Activated CD8-positive, alpha-beta T cell treated with anti-CD3 and anti-CD28 coated beads for 36 hours (primary cell): Measurements from ENCODE around the gene TNIP2. TPM values are rescaled to one million over a fixed set of nuclear protein-coding genes. Genes with fewer than 3 reads are reported as not detected.

Experiments
- ATAC-seq: fragments of 200-7000 bp; cut with Tn5 transposase; one replicate; pipeline ENCODE4 v1.10.0; 2021; ENCODE audit warnings: mild to moderate bottlenecking, moderate library complexity
- CTCF ChIA-PET: fragments of 350-600 bp; sonication (Branson Sonifier 250); formaldehyde crosslinking; loops from one replicate; lab custom pipeline; 2021; ENCODE audit warnings: antibody characterized with exemption; lab: Charles Lee
- POLR2A ChIA-PET: fragments of 350-600 bp; sonication (Branson Sonifier 250); formaldehyde crosslinking; loops from one replicate; lab custom pipeline; 2021; ENCODE audit warnings: antibody characterized with exemption; lab: Charles Lee
- DNase-seq: peaks from one replicate; pipeline ENCODE4 v3.0.0-alpha.2; 2020
- H3K27ac Mint-ChIP-seq: one replicate; pipeline ENCODE4 v1.8.0; 2021; ENCODE audit warnings: mild to moderate bottlenecking, mixed read lengths
- H3K27me3 Mint-ChIP-seq: one replicate; pipeline ENCODE4 v1.8.0; 2021; ENCODE audit warnings: mixed read lengths
- H3K36me3 Mint-ChIP-seq: one replicate; pipeline ENCODE4 v1.8.0; 2021; ENCODE audit warnings: low read depth, mixed read lengths
- H3K4me1 Mint-ChIP-seq: one replicate; pipeline ENCODE4 v1.8.0; 2021; ENCODE audit warnings: low read depth, mixed read lengths
- H3K4me3 Mint-ChIP-seq: one replicate; pipeline ENCODE4 v1.8.0; 2021; ENCODE audit warnings: mild to moderate bottlenecking, moderate library complexity, mixed read lengths
- H3K9me3 Mint-ChIP-seq: one replicate; pipeline ENCODE4 v1.8.0; 2021; ENCODE audit warnings: mixed read lengths
- CTCF ChIP-seq: fragments of 200-600 bp; IDR thresholded peaks from one replicate; pipeline ENCODE4 v1.8.0; 2022; ENCODE audit warnings: antibody characterized with exemption, mild to moderate bottlenecking
- intact Hi-C: fragments of 100-400 bp; cut with micrococcal nuclease; formaldehyde crosslinking; loops from one replicate; pipeline ENCODE4 v1.10.0; 2022
- total RNA-seq, 2 experiments: library from RNA; stranded (reverse); gene quantifications; one replicate each; pipeline ENCODE4 v1.2.3, GENCODE V29; 2021

TNIP2 gene
- total RNA-seq, 2 experiments from 2014 or later, result 46.1 to 48.1 TPM

GRCh38 chr4:2762048-2762447 lies 5.9 kb upstream of the TNIP2 start:
- ChIA-PET POLR2A (interaction anchor here (0.8 to 2.1 kb wide), 3 partner anchors 11 to 174 kb away, joined by 3 to 9 read pairs (median 4); no protein-coding TSS in a partner anchor), CTCF (interaction anchor here (1.0 to 3.5 kb wide), 4 partner anchors 24 to 192 kb away, joined by 3 to 16 read pairs (median 6); no protein-coding TSS in a partner anchor)
- intact Hi-C loops, result no loop called here
- Mint-ChIP-seq H3K4me1 (peaks cover 8% of the 10 kb centered on the region), H3K36me3 (no peaks in the 10 kb centered on the region), H3K27me3 (no peaks in the 10 kb centered on the region), H3K4me3 (no peak overlapping the region), H3K27ac (no peak overlapping the region), H3K9me3 (no peaks in the 10 kb centered on the region)
- TF ChIP-seq CTCF, result no peak
- ATAC-seq (no peak), DNase-seq (no peak)

GRCh38 chr4:2761035-2761923 lies 5.1 kb upstream of the TNIP2 start:
- H3K4me1 Mint-ChIP-seq, result peaks cover 12% of the 10 kb centered on the region
- no peaks in the 10 kb centered on the region for H3K27me3 Mint-ChIP-seq
- ChIA-PET POLR2A (interaction anchor here (1.7 to 2.1 kb wide), 2 partner anchors 12 to 175 kb away, joined by 4 to 9 read pairs; no protein-coding TSS in a partner anchor), CTCF (interaction anchor here (1.0 to 3.5 kb wide), 3 partner anchors 24 to 193 kb away, joined by 3 to 16 read pairs (median 3); no protein-coding TSS in a partner anchor)
- intact Hi-C loops, result no loop called here
- no peaks in the 10 kb centered on the region for H3K9me3 Mint-ChIP-seq
- H3K36me3 Mint-ChIP-seq, result no peaks in the 10 kb centered on the region
- TF ChIP-seq CTCF, result no peak
- no peak for ATAC-seq
- DNase-seq, result peak; percentile 59
- H3K27ac Mint-ChIP-seq, result no peak overlapping the region
- H3K4me3 Mint-ChIP-seq, result no peak overlapping the region

GRCh38 chr4:2757426-2757825 lies 1.3 kb upstream of the TNIP2 start:
- ChIA-PET CTCF (interaction anchor here (1.4 kb wide), 1 partner anchor 44 kb away, joined by 3 read pairs; no protein-coding TSS in a partner anchor), POLR2A (interaction anchor here (1.8 kb wide), 1 partner anchor 88 kb away, joined by 5 read pairs; no protein-coding TSS in a partner anchor)
- no peak overlapping the region for H3K27ac Mint-ChIP-seq
- no peak for TF ChIP-seq CTCF
- intact Hi-C loops, result no loop called here
- H3K27me3 Mint-ChIP-seq, result no peaks in the 10 kb centered on the region
- ATAC-seq (no peak), DNase-seq (no peak)
- H3K4me3 Mint-ChIP-seq, result peak overlapping the region; percentile 54
- no peaks in the 10 kb centered on the region for H3K9me3 Mint-ChIP-seq
- peaks cover 25% of the 10 kb centered on the region for H3K4me1 Mint-ChIP-seq
- peaks cover 2% of the 10 kb centered on the region for H3K36me3 Mint-ChIP-seq

GRCh38 chr4:2756691-2757350 lies 685 bp upstream of the TNIP2 start:
- CTCF ChIA-PET, result interaction anchor here (0.9 to 1.7 kb wide), 6 partner anchors 10 to 221 kb away, joined by 3 to 6 read pairs (median 3); partner anchors contain the start of genes FAM193A, GRK4 and NOP14
- ATAC-seq, result no peak

More at GRCh38 chr4:2756691-2757350, 685 bp upstream of the TNIP2 start:
- Mint-ChIP-seq H3K36me3 (peaks cover 2% of the 10 kb centered on the region), H3K27ac (no peak overlapping the region), H3K4me1 (peaks cover 26% of the 10 kb centered on the region), H3K27me3 (no peaks in the 10 kb centered on the region), H3K4me3 (peak overlapping the region; percentile 54), H3K9me3 (no peaks in the 10 kb centered on the region)
- TF ChIP-seq CTCF, result no peak
- DNase-seq, result no peak
- POLR2A ChIA-PET, result interaction anchor here (0.9 to 1.8 kb wide), 4 partner anchors 11 to 88 kb away, joined by 3 to 12 read pairs (median 4); no protein-coding TSS in a partner anchor
- intact Hi-C loops, result no loop called here
